ENCODE measurements around the gene SSBP1.
A peak's percentile ranks its signal among the peaks of the same experiment; 100 is the strongest.

Gene SSBP1

GRCh38 chr7:141702047-141702567 is 36.1 kb upstream of the SSBP1 start, which contains the start of gene DENND11:
Gene DENND11, minus strand, starts transcription at chr7:141702166. Its CDS starts 13 bp downstream, at chr7:141702153.
- H3K27ac Mint-ChIP-seq = peak within 1 kb of the TSS; percentile 79
- peak within 1 kb of the TSS; percentile 80 to 81 for H3K4me3 Mint-ChIP-seq
- peaks cover 35 to 46% of the 10 kb centered on the region in 2 donors for H3K4me1 Mint-ChIP-seq
- no peaks in the 10 kb centered on the region for H3K27me3 Mint-ChIP-seq
- no peaks in the 10 kb centered on the region for H3K9me3 Mint-ChIP-seq
- DNase-seq = peak; percentile 21
- H3K36me3 Mint-ChIP-seq = peaks cover 0 to 1% of the 10 kb centered on the region in 2 donors
- peak; percentile 76 to 82 for ATAC-seq (replicated peaks)

- Mint-ChIP-seq H3K27me3 (no peaks in the 10 kb centered on the region), H3K4me1 (peaks cover 31 to 38% of the 10 kb centered on the region in 2 donors), H3K36me3 (peaks cover 0 to 1% of the 10 kb centered on the region in 2 donors), H3K9me3 (no peaks in the 10 kb centered on the region), H3K27ac (no peak overlapping the region), H3K4me3 (no peak overlapping the region)
- ATAC-seq (replicated peaks) (no peak), DNase-seq (no peak)
These were observed 35.3 kb upstream of the SSBP1 start for GRCh38 chr7:141702892-141703291.

- Mint-ChIP-seq H3K27ac (no peak overlapping the region), H3K4me3 (no peak overlapping the region), H3K36me3 (peaks cover 0 to 1% of the 10 kb centered on the region in 2 donors), H3K9me3 (no peaks in the 10 kb centered on the region), H3K4me1 (peaks cover 23 to 26% of the 10 kb centered on the region in 2 donors), H3K27me3 (no peaks in the 10 kb centered on the region)
- DNase-seq (no peak), ATAC-seq (replicated peaks) (no peak)
These were observed 34.0 kb upstream of the SSBP1 start for GRCh38 chr7:141704112-141704511.

GRCh38 chr7:141704741-141705140 is 33.4 kb upstream of the SSBP1 start:
- peaks cover 18 to 19% of the 10 kb centered on the region in 2 donors for H3K4me1 Mint-ChIP-seq
- no peak overlapping the region for H3K4me3 Mint-ChIP-seq
- no peaks in the 10 kb centered on the region for H3K9me3 Mint-ChIP-seq
- ATAC-seq (replicated peaks) = no peak
- H3K27ac Mint-ChIP-seq = no peak overlapping the region
- no peaks in the 10 kb centered on the region for H3K27me3 Mint-ChIP-seq
- DNase-seq = no peak
- H3K36me3 Mint-ChIP-seq = peaks cover 0 to 1% of the 10 kb centered on the region in 2 donors

- peaks cover 5 to 7% of the 10 kb centered on the region in 2 donors for H3K4me1 Mint-ChIP-seq
- DNase-seq = no peak
- no peak for ATAC-seq (replicated peaks)
- no peak overlapping the region for H3K4me3 Mint-ChIP-seq
- H3K27me3 Mint-ChIP-seq = no peaks in the 10 kb centered on the region
- H3K27ac Mint-ChIP-seq = no peak overlapping the region
- H3K9me3 Mint-ChIP-seq = no peaks in the 10 kb centered on the region
- no peaks in the 10 kb centered on the region for H3K36me3 Mint-ChIP-seq
These were observed 31.7 kb upstream of the SSBP1 start for GRCh38 chr7:141706239-141707064.

GRCh38 chr7:141708351-141708750 is 29.8 kb upstream of the SSBP1 start, which contains the start of gene WEE2:
Gene WEE2, plus strand, starts transcription at chr7:141708353. Its CDS starts 406 bp downstream, at chr7:141708759.
- Mint-ChIP-seq H3K27me3 (no peaks in the 10 kb centered on the region), H3K4me3 (no peak within 1 kb of the TSS), H3K36me3 (no peaks in the 10 kb centered on the region), H3K27ac (no peak within 1 kb of the TSS), H3K4me1 (peaks cover 0 to 3% of the 10 kb centered on the region in 2 donors), H3K9me3 (no peaks in the 10 kb centered on the region)
- ATAC-seq (replicated peaks) (no peak), DNase-seq (no peak)

GRCh38 chr7:141709318-141709717 is 28.8 kb upstream of the SSBP1 start:
- no peak for ATAC-seq (replicated peaks)
- H3K4me1 Mint-ChIP-seq = no peaks in the 10 kb centered on the region
- DNase-seq = no peak
- H3K27ac Mint-ChIP-seq = no peak overlapping the region
- no peaks in the 10 kb centered on the region for H3K27me3 Mint-ChIP-seq
- H3K9me3 Mint-ChIP-seq = no peaks in the 10 kb centered on the region
- H3K36me3 Mint-ChIP-seq = no peaks in the 10 kb centered on the region
- no peak overlapping the region for H3K4me3 Mint-ChIP-seq

- Mint-ChIP-seq H3K4me1 (no peaks in the 10 kb centered on the region), H3K27me3 (no peaks in the 10 kb centered on the region), H3K4me3 (no peak overlapping the region), H3K36me3 (no peaks in the 10 kb centered on the region), H3K9me3 (no peaks in the 10 kb centered on the region), H3K27ac (no peak overlapping the region)
- ATAC-seq (replicated peaks) (no peak), DNase-seq (no peak)
These were observed 28.4 kb upstream of the SSBP1 start for GRCh38 chr7:141709749-141710148.

- no peaks in the 10 kb centered on the region for H3K27me3 Mint-ChIP-seq
- no peaks in the 10 kb centered on the region for H3K9me3 Mint-ChIP-seq
- H3K36me3 Mint-ChIP-seq = no peaks in the 10 kb centered on the region
- H3K27ac Mint-ChIP-seq = no peak overlapping the region
- DNase-seq = no peak
- ATAC-seq (replicated peaks) = no peak
- no peaks in the 10 kb centered on the region for H3K4me1 Mint-ChIP-seq
- no peak overlapping the region for H3K4me3 Mint-ChIP-seq
These were observed 27.9 kb upstream of the SSBP1 start for GRCh38 chr7:141710301-141710700.

- Mint-ChIP-seq H3K36me3 (no peaks in the 10 kb centered on the region), H3K9me3 (no peaks in the 10 kb centered on the region), H3K27ac (no peak overlapping the region), H3K4me3 (no peak overlapping the region), H3K4me1 (peaks cover 0 to 2% of the 10 kb centered on the region in 2 donors), H3K27me3 (no peaks in the 10 kb centered on the region)
- ATAC-seq (replicated peaks) = no peak
- no peak for DNase-seq
These were observed 25.4 kb upstream of the SSBP1 start for GRCh38 chr7:141712603-141713255.

GRCh38 chr7:141713890-141714289 is 24.3 kb upstream of the SSBP1 start:
- H3K27ac Mint-ChIP-seq = no peak overlapping the region
- H3K27me3 Mint-ChIP-seq = no peaks in the 10 kb centered on the region
- no peak for ATAC-seq (replicated peaks)
- no peaks in the 10 kb centered on the region for H3K36me3 Mint-ChIP-seq
- H3K4me1 Mint-ChIP-seq = peaks cover 0 to 4% of the 10 kb centered on the region in 2 donors
- no peak overlapping the region for H3K4me3 Mint-ChIP-seq
- no peaks in the 10 kb centered on the region for H3K9me3 Mint-ChIP-seq
- no peak for DNase-seq

GRCh38 chr7:141714571-141714970 is 23.6 kb upstream of the SSBP1 start:
- DNase-seq = no peak
- no peak overlapping the region for H3K4me3 Mint-ChIP-seq
- ATAC-seq (replicated peaks) = no peak
- peaks cover 0 to 4% of the 10 kb centered on the region in 2 donors for H3K4me1 Mint-ChIP-seq
- H3K27me3 Mint-ChIP-seq = no peaks in the 10 kb centered on the region
- H3K36me3 Mint-ChIP-seq = no peaks in the 10 kb centered on the region
- no peak overlapping the region for H3K27ac Mint-ChIP-seq
- H3K9me3 Mint-ChIP-seq = no peaks in the 10 kb centered on the region

- Mint-ChIP-seq H3K27ac (no peak overlapping the region), H3K4me1 (peaks cover 0 to 4% of the 10 kb centered on the region in 2 donors), H3K4me3 (no peak overlapping the region), H3K36me3 (no peaks in the 10 kb centered on the region), H3K27me3 (no peaks in the 10 kb centered on the region), H3K9me3 (no peaks in the 10 kb centered on the region)
- no peak for ATAC-seq (replicated peaks)
- no peak for DNase-seq
These were observed 23.1 kb upstream of the SSBP1 start for GRCh38 chr7:141715018-141715417.

- Mint-ChIP-seq H3K27me3 (no peaks in the 10 kb centered on the region), H3K27ac (no peak overlapping the region), H3K9me3 (no peaks in the 10 kb centered on the region), H3K36me3 (no peaks in the 10 kb centered on the region), H3K4me1 (peaks cover 0 to 4% of the 10 kb centered on the region in 2 donors), H3K4me3 (no peak overlapping the region)
- ATAC-seq (replicated peaks) (no peak), DNase-seq (no peak)
These were observed 22.1 kb upstream of the SSBP1 start for GRCh38 chr7:141715794-141716689.
